Gastroesophageal sphincter (tissue), 3 donors: Measurements from ENCODE around the gene UVRAG.

ENCODE experiments used
- CTCF ChIP-seq, 4 experiments: fragments of 200-600 bp in 2 of 4; fragments of 450-650 bp in 2 of 4; sonication (generic) in 1 of 4; IDR thresholded peaks; one replicate each; pipeline ENCODE4 v1.5.1; 2017 to 2019; ENCODE audit warnings: antibody characterized with exemption in 4 of 4, mild to moderate bottlenecking in 2 of 4, moderate library complexity in 2 of 4
- EP300 ChIP-seq: sonication (generic); formaldehyde crosslinking; IDR thresholded peaks from one replicate; pipeline ENCODE4 v1.6.1; 2017; ENCODE audit warnings: antibody characterized with exemption, mild to moderate bottlenecking
- POLR2A ChIP-seq, 2 donors: fragments of 450-650 bp; IDR thresholded peaks; one replicate each; pipeline ENCODE4 v1.6.1; 2017; ENCODE audit warnings: antibody characterized with exemption in 2 of 2, mild to moderate bottlenecking in 2 of 2, moderate library complexity in 1 of 2
- POLR2AphosphoS5 ChIP-seq: sonication (generic); formaldehyde crosslinking; IDR thresholded peaks from one replicate; pipeline ENCODE4 v1.6.1; 2017; ENCODE audit warnings: antibody characterized with exemption

DNA sequence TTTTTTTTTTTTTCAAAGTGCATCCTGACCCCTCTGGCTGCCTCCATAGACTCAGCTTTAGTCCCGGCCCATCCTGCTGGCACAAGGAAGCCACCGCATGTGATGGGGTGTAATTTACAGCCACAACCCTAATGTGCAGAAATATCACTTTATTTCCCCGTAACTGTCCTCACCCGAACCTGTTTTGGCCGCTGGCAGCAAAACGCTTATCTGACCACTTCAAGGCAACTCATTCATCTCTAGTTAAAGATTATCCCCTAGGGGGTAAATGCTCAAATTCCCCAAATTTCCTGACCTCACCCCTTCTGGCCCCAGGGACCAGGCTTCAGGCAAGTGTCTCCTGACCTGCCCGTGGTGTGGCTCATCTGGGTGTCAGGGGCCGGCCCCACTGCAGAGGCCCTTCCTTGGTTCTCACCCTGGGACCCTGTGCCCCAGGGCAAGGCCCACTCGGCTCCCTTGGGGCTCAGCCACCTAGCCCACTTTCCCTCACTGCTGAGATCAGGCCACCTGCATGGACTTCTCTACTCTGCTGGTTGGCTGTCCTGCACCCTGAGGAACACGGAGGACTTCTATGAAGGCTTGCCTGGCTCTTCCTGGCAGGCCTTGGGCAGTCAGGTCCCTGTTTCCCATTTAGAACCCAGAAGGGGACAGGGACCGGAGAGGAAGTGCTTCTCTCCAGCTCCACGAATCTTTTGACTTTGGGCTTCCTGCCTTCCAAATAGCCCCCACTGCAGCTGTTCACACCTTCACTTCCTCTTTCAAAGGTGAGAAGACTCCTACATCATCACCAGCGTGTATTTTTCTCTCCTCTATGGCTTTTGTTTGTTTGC is 337.9 kb downstream of the UVRAG start:
- TF ChIP-seq CTCF (IDR thresholded peaks at IDR 0.05) (no peak), POLR2AphosphoS5 (no peak), POLR2A (IDR thresholded peaks at IDR 0.05) (no peak), EP300 (no peak)
